GM18909 (cell line): Measurements from ENCODE around the gene MCC.

Source experiments
- ATAC-seq: cut with Tn5 transposase; IDR thresholded peaks from one replicate; pipeline ENCODE4 v1.9.1; 2021; ENCODE audit warnings: mild to moderate bottlenecking; ENCODE audit not compliant: unreplicated experiment, poor library complexity

Gene MCC

DNA sequence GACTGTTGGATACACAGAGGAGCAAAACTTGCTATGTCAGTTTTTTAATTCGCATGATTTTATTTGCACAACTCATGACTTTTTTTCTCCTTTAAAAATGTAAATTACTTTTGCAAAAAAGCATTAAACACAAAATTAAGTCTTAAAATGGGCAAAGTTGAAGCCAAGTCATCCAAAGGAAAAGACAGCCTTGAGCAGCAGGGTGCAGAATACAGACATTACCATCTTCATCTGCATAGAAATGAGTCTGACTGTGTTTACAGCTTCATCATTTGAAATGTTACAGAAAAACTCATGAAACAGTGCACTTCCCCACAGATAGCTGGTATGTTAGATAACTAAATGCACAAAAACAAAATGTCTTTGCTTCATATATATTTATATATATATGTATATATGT, 154.8 kb downstream of the MCC start:
- no peak for ATAC-seq

DNA sequence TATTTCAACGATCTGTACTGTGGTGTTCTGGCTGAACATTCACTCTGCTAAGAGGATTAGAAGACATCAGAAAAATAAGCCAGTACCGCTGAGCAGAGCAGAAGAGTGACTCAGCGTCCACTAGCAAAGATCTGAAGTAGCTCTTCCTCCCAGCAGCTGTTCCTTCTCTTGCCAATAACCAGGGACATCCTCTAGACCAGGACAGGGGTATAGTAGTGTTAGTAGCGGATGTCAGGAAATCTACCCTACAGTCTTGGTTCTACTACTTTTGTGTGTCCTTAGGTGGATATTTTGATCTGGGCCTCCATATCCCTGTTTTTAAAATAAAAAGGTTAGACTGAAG, 157.1 kb downstream of the MCC start:
- no peak for ATAC-seq

DNA sequence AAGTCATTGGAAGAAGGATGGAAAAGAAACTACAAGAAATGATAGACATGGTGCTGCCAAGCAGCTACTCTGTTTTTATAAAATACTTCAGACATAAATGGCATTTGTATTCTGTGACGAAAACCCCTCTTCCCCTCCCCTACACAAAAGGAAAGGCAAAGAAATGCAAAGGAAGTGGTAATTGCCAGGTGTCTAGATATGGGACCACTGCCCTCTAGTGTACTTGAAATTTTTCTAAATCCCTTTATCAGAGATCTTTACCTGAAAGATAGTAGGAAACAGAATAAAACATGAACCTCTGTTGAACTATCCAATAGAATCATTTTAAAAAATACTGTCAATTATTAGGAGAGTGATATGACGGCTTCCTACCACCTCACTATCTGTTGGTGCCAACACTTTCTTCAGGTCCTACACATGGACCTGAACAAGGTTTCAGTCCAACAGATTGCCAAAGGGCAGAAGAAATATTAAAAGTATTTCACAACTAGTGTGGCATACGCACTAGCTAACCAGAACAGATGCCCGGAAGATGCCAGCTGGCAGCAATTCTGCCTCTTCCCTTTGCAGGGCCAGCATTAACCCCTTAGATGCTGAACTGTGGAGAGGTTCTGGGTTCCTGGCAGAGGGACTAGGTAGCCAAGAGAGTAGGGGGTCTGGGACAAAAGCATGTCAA, 157.6 kb downstream of the MCC start:
- peak; percentile 83 for ATAC-seq

DNA sequence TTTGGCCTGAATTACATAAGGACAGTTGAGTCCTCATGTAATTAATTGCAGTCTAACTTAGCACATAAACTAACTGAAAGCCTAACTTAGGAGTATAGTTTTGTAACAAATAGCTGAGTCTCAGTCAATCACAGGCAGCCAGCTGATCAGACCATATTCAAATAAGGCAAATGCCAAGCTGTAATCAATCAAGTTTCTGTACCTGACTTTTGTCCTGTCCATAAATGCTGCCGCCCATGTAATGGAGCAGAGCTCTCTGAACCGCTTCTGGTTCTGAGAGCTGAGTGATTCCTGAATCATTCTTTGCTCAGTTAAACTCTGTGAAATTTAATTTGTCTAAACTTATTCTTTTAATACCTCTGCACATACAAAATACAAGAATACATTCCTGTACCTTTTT, 158.3 kb downstream of the MCC start:
- ATAC-seq = no peak

DNA sequence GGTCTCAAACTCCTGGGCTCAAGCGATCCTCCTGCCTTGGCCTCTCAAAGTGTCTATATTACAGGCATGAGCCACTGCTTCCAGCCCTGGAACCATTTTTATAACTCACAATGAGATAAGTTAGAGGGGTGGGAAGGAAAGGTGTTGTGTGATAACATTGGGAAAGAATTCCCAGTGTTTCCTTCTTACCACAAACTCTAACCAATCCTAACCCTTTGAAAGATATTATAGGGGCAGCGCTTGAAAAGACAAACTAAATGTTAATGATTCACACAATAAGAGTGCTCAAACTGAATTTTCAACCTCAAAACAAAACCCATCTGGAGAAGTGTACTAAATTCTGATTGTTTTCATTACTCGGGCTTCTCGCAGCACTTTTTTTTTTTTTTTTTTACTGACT, 163.2 kb downstream of the MCC start:
- ATAC-seq = no peak

DNA sequence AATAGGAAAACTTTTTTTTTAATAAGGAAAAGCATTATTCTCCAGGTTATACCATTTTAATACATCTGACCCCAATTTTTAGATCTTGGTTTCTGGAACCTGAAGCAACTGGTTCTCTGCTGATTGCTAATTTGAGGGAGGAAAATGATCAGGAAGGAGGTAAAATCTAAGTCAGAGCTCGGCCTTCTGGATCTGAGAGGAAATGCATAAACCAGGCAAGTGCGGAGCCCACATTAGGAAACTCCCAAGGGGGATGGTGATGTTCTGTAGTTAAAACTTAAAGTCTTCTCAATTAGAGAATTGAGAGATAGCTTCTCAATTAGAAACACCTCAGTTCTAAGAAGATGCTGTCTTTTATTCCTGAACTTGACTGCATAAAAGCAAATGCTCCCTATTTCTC, 167.0 kb downstream of the MCC start:
- ATAC-seq = no peak

DNA sequence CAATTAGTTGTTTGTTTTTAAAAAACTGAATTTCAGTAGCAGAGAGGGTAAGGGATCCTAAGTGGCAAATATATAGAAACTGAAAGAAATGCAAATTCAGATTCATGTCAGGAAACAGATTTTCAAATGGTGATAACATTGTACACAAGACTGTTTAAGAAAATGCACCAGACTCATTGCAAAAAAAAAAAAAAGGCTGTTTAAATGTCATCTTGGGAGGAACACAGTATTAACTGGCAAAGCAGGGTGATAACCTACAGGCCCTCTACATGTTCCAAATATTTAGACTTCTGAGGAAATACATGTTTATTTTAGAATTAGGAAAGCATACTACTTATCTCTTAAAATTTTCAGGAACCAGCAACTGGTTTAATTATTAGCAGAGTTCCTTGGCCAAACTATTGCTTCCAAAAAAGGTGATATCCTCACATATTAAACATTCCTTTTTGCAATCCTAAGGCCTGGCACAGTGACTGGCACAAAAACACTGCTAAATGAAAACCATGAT, 167.9 kb downstream of the MCC start:
- peak; percentile 88 for ATAC-seq

DNA sequence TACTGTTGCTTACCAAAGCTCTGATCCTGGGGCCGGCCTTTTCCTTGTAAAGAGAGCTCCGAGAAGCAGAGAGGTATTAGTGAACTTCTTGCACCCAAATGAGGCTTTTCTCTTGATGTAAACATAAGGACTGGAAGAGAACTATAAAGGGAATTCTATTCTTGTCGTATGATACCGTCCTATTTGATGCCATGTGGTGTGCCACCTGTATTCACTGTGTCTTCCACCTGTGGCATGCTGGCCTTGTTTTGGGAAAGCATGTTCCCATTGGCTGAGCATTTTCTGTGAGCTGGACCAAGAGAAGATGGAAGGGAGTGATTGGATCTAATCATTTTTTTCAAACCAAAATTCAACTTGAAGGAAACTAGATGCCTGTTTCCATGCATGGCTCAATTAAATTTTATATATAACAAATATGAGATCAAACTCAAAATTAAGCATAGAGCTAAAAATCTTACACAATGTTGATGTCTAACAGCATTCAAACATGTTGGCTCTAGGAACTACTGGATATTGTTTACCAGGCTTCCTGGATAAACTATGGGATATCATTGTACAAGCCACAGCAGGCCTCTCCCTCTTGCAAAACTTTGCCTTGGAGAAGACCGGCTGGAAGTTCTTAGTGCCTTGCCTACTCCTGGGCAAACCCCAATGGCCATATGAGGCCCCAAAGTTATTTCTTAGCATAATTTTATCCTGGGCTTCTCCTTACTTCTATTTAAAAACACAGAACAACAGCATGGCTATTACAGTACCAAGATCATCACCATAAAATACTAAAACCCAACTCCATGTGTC, 168.8 kb downstream of the MCC start:
- no peak for ATAC-seq

DNA sequence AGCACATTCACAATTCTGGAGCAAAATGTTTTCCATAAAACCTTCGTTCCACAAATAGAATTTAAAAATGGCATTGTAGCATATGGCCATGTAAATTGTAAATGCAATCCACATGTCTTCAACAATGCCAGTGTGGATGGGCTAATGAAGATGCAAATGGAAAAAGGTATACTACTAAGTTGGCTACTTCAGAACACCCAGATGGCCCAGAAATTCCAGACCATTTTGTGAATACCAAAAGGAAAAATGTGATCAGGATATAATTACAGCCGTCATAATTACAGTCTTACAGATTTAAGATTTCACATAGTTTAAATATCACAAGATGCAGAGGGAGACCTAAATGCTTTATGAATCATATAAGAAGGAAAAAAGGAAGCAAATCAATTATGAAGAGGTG, 170.6 kb downstream of the MCC start:
- ATAC-seq = no peak

DNA sequence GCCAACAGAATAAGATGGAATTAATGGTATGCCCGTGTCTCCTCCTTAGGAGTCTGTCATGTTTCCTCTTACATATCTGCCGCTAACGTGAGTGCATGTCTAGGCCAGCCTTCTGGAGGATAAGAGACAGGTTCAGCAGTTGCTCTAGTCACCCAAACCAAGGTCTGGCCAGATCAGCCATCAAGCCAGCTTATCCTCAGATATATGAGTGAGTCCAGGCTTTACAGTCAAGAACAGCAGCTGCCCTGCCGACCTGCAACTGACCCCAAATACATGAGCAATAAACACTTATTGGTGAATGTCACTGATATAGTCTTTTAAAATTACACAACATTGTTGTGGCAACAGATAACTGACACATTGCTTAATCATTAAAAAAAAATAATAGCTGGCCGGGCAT, 177.0 kb downstream of the MCC start:
- ATAC-seq = no peak

DNA sequence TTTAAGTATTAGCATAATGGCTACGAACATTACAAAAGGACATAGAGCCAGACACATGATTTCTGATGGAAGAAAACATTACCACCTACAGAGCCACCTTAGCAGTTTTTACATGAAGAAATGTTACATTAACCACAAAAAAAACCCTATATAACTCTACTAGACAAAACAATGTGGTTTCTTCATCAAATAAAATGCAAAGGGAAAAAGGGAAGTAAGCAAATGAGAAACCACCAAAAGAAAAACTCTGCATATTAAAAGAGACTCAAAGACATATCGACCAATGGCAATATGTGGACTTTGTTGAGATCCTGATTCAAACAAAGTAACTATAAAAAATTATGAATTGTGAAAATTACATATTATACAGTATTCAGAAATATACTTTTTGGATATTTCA, 186.1 kb downstream of the MCC start:
- ATAC-seq = no peak

DNA sequence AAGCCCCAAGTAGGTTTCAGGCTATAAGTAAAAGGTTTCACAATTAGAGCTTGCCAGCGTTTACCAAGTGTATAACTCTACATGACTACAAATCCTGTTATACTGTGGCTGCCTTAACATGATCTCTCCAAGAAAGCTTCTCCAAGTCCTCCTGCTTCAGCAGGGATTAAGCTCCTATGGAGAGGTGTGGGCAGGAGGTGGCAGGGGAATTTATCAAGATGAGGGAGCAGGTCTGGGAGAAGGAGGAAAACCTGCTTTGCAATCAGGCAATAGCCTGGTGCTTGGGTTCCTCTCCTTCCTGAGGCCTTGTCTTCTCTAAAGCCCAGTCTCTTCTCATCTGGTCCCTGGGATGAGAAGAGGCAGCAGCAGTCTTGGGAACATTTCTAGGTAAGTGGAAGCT, 188.7 kb downstream of the MCC start:
- no peak for ATAC-seq

DNA sequence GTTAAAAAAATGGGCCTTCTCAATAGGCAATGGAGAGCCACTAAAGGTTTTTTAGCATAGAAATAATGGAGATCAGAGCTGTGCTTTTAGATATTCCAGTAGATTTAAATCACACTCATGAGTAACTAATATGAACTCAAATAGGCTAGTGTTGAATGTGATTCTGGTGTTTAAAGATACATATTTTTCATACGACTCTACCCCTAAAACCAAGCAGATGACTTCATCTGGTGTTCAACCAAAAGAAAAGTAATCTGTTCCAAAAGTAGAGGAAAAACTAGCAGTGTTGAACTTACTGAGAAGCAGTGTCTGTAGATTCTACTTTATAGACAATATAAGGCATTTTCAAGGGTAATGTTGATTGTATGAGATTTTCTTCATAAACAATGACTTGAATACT, 191.6 kb downstream of the MCC start:
- no peak for ATAC-seq

DNA sequence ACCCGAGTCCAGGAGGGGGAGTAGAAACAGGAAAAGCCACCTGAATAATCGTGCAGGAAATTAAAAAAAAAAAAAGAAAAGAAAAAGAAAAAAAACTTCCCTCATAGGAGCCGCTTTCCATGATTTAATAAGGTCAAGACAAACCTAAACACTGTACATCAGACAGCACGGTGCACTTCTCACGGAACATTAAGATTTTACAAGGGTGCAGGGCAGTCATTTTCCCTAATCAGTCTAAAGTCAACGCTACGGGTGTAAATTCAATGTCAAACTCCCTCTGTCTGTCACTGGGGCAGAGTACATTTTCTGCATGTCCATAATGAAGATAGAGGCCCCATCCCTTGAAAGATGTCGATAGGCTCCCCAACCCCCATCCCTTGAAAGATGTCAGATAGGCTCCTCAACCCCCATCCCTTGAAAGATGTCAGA, 193.1 kb downstream of the MCC start:
- no peak for ATAC-seq

DNA sequence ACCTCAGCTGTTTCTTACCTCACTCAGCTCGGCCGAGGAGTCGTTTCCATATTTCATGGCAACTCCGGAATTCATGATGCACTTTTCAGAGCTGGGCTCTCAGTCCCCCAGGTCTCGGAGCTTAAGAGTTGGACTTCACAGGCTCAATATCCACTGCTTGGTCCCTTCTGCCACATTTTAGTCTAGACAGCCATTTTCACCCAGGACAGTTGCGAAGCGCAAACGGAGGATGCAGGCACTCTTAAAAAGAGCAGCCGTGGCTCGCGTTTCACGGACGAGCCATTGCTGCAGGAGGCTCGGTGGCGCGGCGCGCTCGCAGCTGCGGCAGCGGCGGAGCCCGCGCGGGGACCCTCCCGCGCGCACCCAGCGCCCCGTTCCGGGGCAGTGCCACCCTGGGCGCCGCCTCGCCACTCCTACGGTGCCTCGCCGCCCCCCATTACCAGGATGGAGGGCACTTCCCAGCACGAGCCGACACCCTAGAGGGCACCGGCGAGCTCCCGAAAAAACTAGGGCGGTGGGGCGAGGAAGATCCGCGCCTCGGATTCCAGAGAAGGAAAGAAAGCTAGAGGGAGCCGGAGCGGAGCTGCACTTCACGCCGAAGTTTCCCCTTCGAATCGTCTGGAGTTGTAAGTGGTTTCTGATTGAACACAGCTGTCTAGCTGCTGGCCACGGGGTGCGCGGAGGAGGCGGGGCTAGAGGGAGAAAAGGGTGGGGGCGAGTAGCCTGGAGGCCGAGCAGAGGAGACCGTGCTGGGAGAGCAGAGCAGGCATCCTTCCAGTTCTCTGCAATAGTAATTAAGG, 193.7 kb downstream of the MCC start:
- ATAC-seq = peak; percentile 96

DNA sequence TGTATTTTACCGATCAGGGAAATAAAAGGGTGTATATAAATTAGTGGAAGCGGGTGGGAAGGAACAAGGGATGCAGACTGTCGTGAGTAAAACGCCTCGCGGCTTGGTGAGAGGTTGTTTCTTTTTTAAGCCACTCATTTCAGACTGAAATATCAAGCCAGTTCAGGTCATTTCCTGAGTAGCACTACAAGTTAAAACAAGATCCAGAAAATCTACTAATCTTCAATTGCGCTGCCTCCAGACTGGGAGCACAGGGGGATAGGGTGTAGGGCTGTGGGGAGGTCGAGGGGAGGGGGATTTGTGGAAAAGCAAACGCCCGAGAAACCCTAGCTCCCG, 194.3 kb downstream of the MCC start:
- ATAC-seq = peak; percentile 31

DNA sequence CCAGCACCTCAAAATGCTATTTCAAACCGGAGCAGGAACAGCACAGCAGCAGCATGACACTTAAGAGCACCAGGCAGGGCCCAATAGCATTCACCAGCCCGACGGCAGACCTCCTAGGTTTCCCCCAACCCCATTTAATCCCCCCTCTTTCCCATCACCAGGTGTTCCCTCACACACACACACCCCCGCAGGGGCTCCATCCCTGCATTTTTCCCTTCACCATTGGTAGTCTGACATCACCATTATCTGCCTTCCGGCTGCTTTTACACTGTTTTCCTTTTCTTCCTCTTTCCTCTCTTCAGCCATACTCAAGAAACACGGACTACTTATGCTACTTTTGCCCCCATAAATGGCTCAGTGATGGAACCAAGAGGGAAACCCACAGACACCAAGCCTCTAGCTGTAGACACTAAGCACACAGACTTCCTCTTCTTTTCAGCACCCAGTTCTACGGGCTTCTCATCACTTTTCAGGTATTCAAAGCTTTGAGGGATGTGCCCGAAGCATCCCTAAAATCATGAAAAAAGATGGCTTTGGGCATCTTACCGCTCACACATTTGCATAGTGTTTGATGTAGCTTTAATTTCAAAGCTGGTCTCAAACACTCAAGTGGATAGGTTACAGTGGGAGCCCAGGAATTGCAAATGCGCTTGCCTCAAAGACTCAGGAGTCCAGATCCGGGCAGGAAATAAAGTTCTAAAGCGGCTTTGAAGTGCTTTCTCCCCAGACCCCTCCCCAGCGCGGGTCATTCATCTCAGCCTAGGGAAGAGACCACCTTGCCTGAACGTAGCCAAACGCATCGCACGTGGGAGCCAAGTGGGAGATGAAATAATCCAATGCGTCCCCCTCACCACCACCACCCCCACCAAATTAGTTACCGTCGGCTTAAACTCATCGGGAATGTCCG, 194.9 kb downstream of the MCC start:
- ATAC-seq = no peak

DNA sequence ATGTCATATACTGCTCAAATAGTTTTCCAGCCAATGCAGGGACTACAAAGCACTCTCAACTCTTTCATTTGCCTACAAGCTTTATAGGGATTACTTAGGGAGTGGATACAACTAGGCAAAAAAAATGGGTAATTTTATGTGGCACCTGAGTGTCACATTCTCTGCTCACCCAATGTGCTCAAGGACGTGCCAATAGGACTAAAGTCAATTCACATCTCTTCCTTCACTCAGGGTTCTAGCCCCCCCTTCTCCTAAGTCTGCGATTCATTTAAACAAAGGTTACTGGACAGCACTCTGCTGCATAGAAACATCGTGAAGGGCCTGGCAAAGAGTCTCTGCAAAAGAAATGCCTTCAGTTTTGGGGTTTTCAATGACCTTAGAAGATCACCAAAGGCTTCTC, 195.8 kb downstream of the MCC start:
- ATAC-seq = no peak

DNA sequence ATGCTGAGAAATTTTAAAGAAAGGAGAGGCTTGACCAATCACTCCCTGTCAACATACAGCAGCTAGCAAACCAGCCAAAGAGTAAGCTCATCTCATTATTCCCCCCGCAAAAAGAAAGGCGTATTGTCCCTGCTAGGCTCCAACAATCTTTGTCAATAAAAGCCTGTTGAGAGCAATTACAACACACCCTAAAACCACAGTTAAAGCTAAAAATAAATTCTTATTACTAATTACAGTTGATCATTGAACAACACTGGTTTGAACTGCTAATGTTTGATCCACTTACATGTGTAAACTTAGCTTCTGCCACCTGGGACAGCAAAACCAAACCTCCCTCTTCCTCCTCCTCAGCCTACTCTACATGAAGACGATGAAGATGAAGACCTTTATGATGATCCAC, 204.7 kb downstream of the MCC start:
- ATAC-seq = peak; percentile 44

DNA sequence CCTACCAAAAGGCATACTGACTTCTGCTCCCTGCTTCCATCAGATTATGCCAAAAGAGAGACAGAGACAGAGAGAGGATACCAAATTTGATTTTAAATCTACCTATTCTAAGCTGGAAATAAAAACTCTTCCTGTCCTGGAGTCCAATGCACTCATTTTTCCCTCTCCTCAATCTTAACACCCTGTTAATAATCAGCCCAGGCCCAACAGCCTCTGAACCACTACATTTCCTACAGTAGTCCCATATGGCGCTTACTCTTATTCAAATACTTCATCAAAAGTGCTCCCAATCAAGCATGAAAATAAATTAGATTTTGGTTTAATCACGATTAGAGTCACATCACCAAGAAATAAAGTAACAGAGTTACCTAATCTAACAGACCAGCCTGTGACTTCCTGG, 205.8 kb downstream of the MCC start:
- no peak for ATAC-seq
